ENCODE results near the gene CARM1. TPM values are rescaled to one million over a fixed set of nuclear protein-coding genes. Genes with fewer than 3 reads are reported as not detected.
A peak's percentile ranks its signal among the peaks of the same experiment; 100 is the strongest.

CARM1 gene
- polyA plus RNA-seq, 1 experiment, result 33.7 TPM

GRCh38 chr19:10884274-10884673 lies 12.9 kb downstream of the CARM1 start:
- no peaks in the 10 kb centered on the region; the same call in 1 of the 2 replicates for H3K36me3 ChIP-seq (ENCODE audit: control insufficient read depth, insufficient read depth, low read length)
- POLR2A ChIA-PET, result no interaction called here
- CTCF ChIA-PET, result interaction anchor here (0.5 to 1.5 kb wide), 3 partner anchors 10 to 14 kb away, joined by 4 to 6 read pairs (median 4); partner anchors contain the start of gene CARM1

GRCh38 chr19:10885201-10886169 lies 14.1 kb downstream of the CARM1 start:
- POLR2A ChIA-PET, result interaction anchor here (0.6 to 0.7 kb wide), 2 partner anchors 71 to 203 kb away, joined by 3 to 5 read pairs; no protein-coding TSS in a partner anchor
- H3K27me3 ChIP-seq (ENCODE audit: control insufficient read depth, insufficient read depth, low read length), result no peaks in the 10 kb centered on the region
- no peak for TF ChIP-seq CTCF (IDR thresholded peaks at IDR 0.05; ENCODE audit: insufficient read depth, low read depth, low read length)
- H3K4me3 ChIP-seq (ENCODE audit: low read depth, low read length), result no peak overlapping the region
- CTCF ChIA-PET, result interaction anchor here (1.5 kb wide), 1 partner anchor 15 kb away, joined by 6 read pairs; the partner anchor contains the start of gene CARM1
- H3K36me3 ChIP-seq (ENCODE audit: control insufficient read depth, insufficient read depth, low read length), result no peaks in the 10 kb centered on the region; the same call in 1 of the 2 replicates
- DNase-seq (ENCODE audit: low read depth), result no peak

More at GRCh38 chr19:10884274-10884673, 12.9 kb downstream of the CARM1 start:
- Histone ChIP-seq H3K27me3 (ENCODE audit: control insufficient read depth, insufficient read depth, low read length) (no peaks in the 10 kb centered on the region), H3K4me3 (ENCODE audit: low read depth, low read length) (no peak overlapping the region)
- no peak for TF ChIP-seq CTCF (IDR thresholded peaks at IDR 0.05; ENCODE audit: insufficient read depth, low read depth, low read length)
- peak; percentile 37 for DNase-seq (ENCODE audit: low read depth)

- ChIA-PET POLR2A (no interaction called here), CTCF (interaction anchor here (0.6 to 1.7 kb wide), 5 partner anchors 15 to 48 kb away, joined by 3 to 5 read pairs (median 4); partner anchors contain the start of gene CARM1)
- no peak for DNase-seq (ENCODE audit: low read depth)
- no peak for TF ChIP-seq CTCF (IDR thresholded peaks at IDR 0.05; ENCODE audit: insufficient read depth, low read depth, low read length)
- H3K36me3 ChIP-seq (ENCODE audit: control insufficient read depth, insufficient read depth, low read length), result no peaks in the 10 kb centered on the region; the same call in 1 of the 2 replicates
- no peak overlapping the region for H3K4me3 ChIP-seq (ENCODE audit: low read depth, low read length)
- H3K27me3 ChIP-seq (ENCODE audit: control insufficient read depth, insufficient read depth, low read length), result no peaks in the 10 kb centered on the region
These were observed 16.4 kb downstream of the CARM1 start for GRCh38 chr19:10887616-10888367.

GRCh38 chr19:10888421-10888866 lies 17.1 kb downstream of the CARM1 start:
- CTCF ChIA-PET, result interaction anchor here (0.6 to 1.5 kb wide), 3 partner anchors 16 to 46 kb away, joined by 3 to 5 read pairs (median 4); partner anchors contain the start of gene CARM1
- H3K4me3 ChIP-seq (ENCODE audit: low read depth, low read length), result no peak overlapping the region
- no peak for TF ChIP-seq CTCF (IDR thresholded peaks at IDR 0.05; ENCODE audit: insufficient read depth, low read depth, low read length)
- H3K27me3 ChIP-seq (ENCODE audit: control insufficient read depth, insufficient read depth, low read length), result no peaks in the 10 kb centered on the region
- no peaks in the 10 kb centered on the region; the same call in 1 of the 2 replicates for H3K36me3 ChIP-seq (ENCODE audit: control insufficient read depth, insufficient read depth, low read length)
- POLR2A ChIA-PET, result no interaction called here
- DNase-seq (ENCODE audit: low read depth), result no peak
